Glomerular endothelial cell (primary cell): ENCODE measurements around the gene COPS6. TPM values are rescaled to one million over a fixed set of nuclear protein-coding genes. Genes with fewer than 3 reads are reported as not detected.
A peak's percentile ranks its signal among the peaks of the same experiment; 100 is the strongest.

Experiments used
- DNase-seq: peaks from one replicate; pipeline ENCODE4 v3.0.0-alpha.2; 2011; ENCODE audit warnings: low read depth, low spot score; ENCODE audit errors: extremely low read depth
- total RNA-seq: library from RNA; depleted of rRNA; stranded (reverse); fragments of >200 nt; gene quantifications from 2 replicates; pipeline ENCODE4 v1.2.3, GENCODE V29; 2015

Gene COPS6
- total RNA-seq, 1 donor from 2014 or later, result 89.7 TPM

DNA sequence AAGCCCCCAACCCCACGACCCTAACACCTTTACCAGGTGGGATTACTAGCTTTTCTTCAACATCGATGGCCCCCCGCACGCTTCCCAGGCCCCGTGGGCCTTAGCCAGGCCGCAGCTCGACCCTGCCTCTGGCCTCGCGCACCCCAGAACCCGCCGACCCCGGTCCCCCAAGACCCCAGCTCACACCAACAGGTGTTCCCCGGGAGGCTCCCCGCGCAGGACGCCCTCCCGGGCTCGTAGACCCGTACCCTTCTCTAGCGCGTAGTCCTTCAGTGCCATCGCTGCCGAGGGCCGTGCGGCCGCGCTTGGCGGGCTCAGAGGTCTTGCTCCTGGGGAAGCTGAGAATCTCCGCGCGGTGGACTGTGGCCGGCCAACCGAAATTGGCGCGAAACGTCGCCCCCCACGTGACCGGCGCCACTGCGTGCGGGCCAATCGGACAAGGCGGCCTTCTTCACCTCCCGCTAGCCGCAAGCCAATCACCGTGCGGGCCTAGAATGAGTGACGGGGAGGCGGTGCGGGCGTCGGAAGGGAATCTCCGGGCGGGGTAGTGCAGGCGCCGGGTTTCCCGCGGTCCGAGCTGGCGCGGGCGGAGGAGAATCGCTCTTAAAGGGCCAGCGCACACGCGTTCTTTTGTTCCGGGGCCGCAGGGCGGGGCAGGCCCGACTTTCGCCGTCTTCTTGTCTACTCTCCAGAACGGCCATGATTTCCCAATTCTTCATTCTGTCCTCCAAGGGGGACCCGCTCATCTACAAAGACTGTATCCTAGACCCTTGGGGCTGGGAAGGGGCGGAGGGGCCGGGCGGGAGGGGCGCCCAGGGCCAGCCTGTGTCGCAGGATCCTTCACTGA is 12.5 kb downstream of the COPS6 start, which contains the start of the genes AP4M1 and MCM7:
Gene AP4M1 (plus strand): TSS at position 628 of the 847 bp plus-strand sequence. CDS start 72 bp downstream, at position 700.
Gene MCM7 (minus strand): TSS at position 382 of the 847 bp plus-strand sequence. CDS start 103 bp downstream, at position 279.
- DNase-seq, result peak; percentile 70

GRCh38 chr7:100102950-100103840 is 14.4 kb downstream of the COPS6 start:
- DNase-seq, result no peak

- no peak for DNase-seq
These were observed 16.8 kb downstream of the COPS6 start for GRCh38 chr7:100105534-100105933.

GRCh38 chr7:100106633-100107032 is 17.9 kb downstream of the COPS6 start:
- no peak for DNase-seq

GRCh38 chr7:100107125-100107737 is 18.5 kb downstream of the COPS6 start:
- no peak for DNase-seq

- no peak for DNase-seq
These were observed 19.1 kb downstream of the COPS6 start for GRCh38 chr7:100107890-100108289.

DNA sequence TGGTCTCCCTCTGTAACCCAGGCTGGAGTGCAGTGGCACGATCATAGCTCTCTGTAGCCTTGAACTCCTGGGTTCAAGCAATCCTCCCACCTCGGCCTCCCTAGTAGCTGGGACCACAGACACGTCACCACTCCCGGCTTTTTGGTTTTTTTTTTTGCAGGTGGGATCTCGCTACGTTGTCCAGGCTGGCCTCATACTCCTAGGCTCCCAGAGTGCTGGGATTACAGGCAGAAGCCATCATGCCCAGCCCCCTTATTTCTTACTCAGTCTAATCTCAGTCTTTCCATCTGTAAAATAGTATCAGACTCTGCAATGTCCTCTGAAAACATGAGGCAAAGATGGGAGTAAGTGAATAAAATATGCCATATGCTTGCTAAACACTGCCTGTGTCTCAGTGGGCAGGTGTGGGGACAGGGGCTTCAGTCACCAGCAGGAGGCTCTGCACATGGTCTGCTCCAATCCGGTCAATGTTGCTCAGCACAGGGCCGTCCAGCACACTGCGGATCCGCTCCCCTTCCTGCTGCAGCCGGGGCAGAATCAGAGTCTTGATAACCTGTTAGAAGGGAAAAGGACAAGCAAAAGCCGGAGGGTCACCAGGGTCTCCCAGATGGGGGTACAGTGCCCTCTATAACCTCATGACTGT is 20.9 kb downstream of the COPS6 start:
- DNase-seq, result no peak

DNA sequence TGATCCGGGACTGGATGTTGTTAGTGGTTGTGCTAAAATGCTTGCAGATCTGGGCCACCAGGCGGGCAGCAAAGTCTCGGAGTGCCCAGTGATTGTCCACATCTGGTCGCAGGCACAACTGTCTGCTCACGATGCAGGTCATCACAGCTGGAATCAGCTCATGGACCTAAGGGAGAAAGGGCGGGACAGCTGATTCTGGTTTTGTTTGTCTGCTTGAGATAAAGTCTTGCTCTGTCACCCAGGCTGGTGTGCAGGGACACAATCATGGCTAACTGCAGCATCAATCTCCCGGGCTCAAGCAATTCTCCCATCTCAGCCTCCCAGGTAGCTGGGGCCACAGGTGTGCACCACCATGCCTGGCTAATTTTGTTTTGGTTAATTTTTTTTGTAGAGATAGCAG is 22.4 kb downstream of the COPS6 start:
- no peak for DNase-seq

- no peak for DNase-seq
These were observed 23.1 kb downstream of the COPS6 start for GRCh38 chr7:100111914-100112313.

- no peak for DNase-seq
These were observed 26.3 kb downstream of the COPS6 start for GRCh38 chr7:100115026-100115425.

GRCh38 chr7:100118388-100119071 is 29.8 kb downstream of the COPS6 start:
- no peak for DNase-seq

DNA sequence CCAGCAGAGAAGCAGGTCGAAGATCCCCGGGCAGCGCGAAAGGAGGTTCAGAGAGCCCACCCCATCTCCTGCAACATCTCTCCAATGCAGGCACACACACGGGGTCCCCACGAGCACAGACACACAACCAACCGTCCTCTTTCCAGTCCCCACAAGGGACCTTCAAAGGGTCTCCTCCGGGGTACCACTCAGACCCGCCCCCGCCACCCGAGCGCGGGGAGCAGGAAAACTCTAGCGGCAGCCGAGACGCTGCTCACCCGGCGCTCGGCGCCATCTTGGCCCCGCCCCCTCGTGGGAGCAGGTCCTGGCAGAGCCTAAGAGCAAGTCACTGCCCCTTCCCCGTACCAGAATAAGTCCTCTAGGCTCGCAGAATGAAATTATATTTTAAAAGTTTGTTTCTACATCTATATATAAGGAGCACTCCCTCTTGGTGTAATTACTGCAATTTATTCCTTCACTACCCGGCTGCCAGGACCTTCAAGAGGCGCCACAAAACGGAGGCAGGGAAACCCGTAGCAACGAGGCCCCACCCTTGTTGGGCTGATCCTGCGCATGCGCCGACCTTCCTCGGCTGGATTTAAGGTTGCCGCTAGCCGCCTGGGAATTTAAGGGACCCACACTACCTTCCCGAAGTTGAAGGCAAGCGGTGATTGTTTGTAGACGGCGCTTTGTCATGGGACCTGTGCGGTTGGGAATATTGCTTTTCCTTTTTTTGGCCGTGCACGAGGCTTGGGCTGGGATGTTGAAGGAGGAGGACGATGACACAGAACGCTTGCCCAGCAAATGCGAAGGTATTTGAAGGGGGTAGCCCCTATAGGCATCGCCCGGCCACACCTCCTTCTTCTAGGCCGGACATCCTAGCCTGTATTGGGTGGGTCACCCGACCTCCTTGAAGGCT is 30.6 kb downstream of the COPS6 start, which contains the start of the genes CNPY4 and TAF6:
Gene CNPY4 (plus strand): TSS at position 563 of the 898 bp plus-strand sequence. CDS start 111 bp downstream, at position 674.
Gene TAF6 (minus strand): TSS at position 287 of the 898 bp plus-strand sequence. CDS start 5,149 bp downstream, outside the sequence.
- DNase-seq, result peak; percentile 94

DNA sequence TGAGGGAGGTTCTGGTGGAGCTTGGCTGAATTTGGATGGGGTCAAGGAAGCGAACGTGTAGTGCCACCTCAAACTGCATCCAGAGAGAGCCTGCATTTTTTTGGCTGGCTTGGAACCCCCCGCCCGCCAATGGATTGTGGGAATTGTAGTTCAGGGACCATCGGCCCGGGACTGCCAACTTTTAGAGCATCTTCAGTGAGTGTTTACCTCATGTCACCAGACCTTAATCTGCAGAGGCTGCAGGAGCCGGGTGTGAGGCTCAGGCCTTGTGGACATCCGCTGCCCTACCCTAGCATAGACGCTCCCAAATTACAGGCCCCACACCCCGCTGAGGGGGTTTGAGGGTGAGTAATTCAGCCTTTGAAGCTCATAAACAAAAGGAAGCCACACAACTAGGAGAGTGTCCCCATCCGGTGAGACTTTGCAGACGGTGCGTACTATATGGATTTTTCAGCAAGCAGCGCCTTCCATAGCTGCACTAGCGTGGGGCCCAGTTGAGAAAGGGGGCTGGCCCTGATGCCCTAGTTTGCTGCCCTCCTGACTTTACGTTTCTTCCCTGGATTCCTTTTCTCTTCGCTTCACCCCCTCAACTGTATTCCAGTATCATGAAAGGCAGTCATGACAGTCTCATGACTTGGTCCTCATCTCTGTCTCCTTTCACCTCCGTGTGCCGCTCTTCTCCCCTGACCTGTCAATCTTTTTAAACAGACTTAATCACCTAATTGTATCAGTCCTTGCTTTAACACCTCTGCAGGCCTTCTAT is 31.4 kb downstream of the COPS6 start:
- no peak for DNase-seq

- DNase-seq, result no peak
These were observed 31.9 kb downstream of the COPS6 start for GRCh38 chr7:100120733-100121036.

- no peak for DNase-seq
These were observed 33.3 kb downstream of the COPS6 start for GRCh38 chr7:100122067-100122466.

DNA sequence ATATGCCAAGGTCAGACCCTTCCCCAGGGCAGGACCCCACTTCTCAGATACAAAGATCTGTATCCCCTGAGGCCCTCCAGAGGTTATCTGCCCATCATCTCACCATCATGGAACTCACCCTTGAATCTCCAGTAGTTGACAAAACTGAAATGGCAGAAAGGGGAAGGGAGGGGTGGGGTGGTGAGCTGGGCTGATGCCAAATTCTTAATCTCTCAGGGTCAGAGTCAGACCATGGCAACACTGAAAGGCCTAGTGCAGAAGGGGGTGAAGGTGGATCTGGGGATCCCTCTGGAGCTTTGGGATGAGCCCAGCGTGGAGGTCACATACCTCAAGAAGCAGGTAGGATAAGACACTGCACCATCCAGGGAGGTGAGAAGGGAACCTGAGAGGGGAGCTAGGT is 33.8 kb downstream of the COPS6 start:
- DNase-seq, result no peak

DNA sequence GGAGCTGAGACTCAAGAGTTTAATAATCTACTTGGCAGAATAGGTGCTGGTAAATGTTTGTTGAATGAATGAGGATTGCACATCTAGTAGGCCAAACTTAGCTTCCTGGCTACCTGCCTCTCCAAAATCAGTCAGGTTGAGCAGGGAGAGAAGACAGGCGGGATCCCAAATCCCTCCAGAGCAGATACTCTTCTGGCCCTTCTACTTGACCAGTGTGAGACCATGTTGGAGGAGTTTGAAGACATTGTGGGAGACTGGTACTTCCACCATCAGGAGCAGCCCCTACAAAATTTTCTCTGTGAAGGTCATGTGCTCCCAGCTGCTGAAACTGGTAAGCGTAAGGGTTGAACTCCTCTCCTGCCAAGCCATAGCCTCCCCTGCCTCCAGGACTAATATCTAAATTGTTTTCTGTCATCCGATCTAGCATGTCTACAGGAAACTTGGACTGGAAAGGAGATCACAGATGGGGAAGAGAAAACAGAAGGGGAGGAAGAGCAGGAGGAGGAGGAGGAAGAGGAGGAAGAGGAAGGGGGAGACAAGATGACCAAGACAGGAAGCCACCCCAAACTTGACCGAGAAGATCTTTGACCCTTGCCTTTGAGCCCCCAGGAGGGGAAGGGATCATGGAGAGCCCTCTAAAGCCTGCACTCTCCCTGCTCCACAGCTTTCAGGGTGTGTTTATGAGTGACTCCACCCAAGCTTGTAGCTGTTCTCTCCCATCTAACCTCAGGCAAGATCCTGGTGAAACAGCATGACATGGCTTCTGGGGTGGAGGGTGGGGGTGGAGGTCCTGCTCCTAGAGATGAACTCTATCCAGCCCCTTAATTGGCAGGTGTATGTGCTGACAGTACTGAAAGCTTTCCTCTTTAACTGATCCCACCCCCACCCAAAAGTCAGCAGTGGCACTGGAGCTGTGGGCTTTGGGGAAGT is 35.8 kb downstream of the COPS6 start:
- no peak for DNase-seq
